DND-41 (cell line): ENCODE data around the gene CLPTM1L.
"Not testable (repeated sequence)": the region's sequence is repeated elsewhere in the genome, so short reads cannot be mapped to it uniquely, and the experiment has no call there.

ENCODE experiments used
- ATAC-seq: fragments of 200-7000 bp; cut with Tn5 transposase; 3 replicates; pipeline ENCODE4 v1.9.1; 2021; ENCODE audit warnings: low read depth; ENCODE audit not compliant: insufficient read depth
- DNase-seq: peaks from one replicate; pipeline ENCODE4 v3.0.0-alpha.2; 2020
- H2AFZ ChIP-seq: 2 replicates; pipeline ENCODE4 v1.6.0; 2012; ENCODE audit warnings: low read depth, low read length
- H3K27ac ChIP-seq: 2 replicates; pipeline ENCODE4 v1.5.1; 2012; ENCODE audit warnings: low read length, inconsistent platforms
- H3K27me3 ChIP-seq: fragments of 200-600 bp; sonication (generic); 2 replicates; pipeline ENCODE4 v1.6.0; 2012; ENCODE audit warnings: low read length, mild to moderate bottlenecking, inconsistent platforms; ENCODE audit not compliant: insufficient read depth, poor library complexity
- H3K36me3 ChIP-seq: 2 replicates; pipeline ENCODE4 v1.5.1; 2012; ENCODE audit warnings: low read length, inconsistent platforms; ENCODE audit not compliant: insufficient read depth
- H3K4me1 ChIP-seq: 2 replicates; pipeline ENCODE4 v1.5.1; 2012; ENCODE audit warnings: mild to moderate bottlenecking, low read length; ENCODE audit not compliant: insufficient read depth
- H3K4me2 ChIP-seq: 2 replicates; pipeline ENCODE4 v1.6.0; 2012; ENCODE audit warnings: mild to moderate bottlenecking, moderate library complexity, low read length, inconsistent platforms; ENCODE audit not compliant: insufficient read depth
- H3K4me3 ChIP-seq, 2 experiments: fragments of 200-600 bp in 1 of 2; shearing (Covaris generic) in 1 of 2; 2 replicates each; pipeline ENCODE4 v1.5.1; 2012 to 2016; ENCODE audit warnings: inconsistent platforms in 2 of 2, low read length in 2 of 2, mild to moderate bottlenecking in 2 of 2, low read depth in 1 of 2, moderate library complexity in 1 of 2
- H3K79me2 ChIP-seq: 2 replicates; pipeline ENCODE4 v1.6.0; 2012; ENCODE audit warnings: low read length, inconsistent platforms; ENCODE audit not compliant: insufficient read depth
- H3K9ac ChIP-seq: 2 replicates; pipeline ENCODE4 v1.6.0; 2012; ENCODE audit warnings: low read depth, mild to moderate bottlenecking, inconsistent platforms, low read length, moderate library complexity
- H3K9me3 ChIP-seq: 2 replicates; pipeline ENCODE4 v1.5.1; 2012; ENCODE audit warnings: low read length, moderate library complexity, mild to moderate bottlenecking, inconsistent platforms; ENCODE audit not compliant: insufficient read depth, severe bottlenecking
- H4K20me1 ChIP-seq: 2 replicates; pipeline ENCODE4 v1.6.0; 2012; ENCODE audit warnings: low read length; ENCODE audit not compliant: insufficient read depth
- EZH2 ChIP-seq: IDR thresholded peaks from 3 replicates; pipeline ENCODE4 v1.6.1; 2012; ENCODE audit warnings: borderline replicate concordance, low read depth, mild to moderate bottlenecking, moderate library complexity, low read length, inconsistent platforms; ENCODE audit not compliant: severe bottlenecking
- TF ChIP-seq, protein P1 (sequence below): IDR thresholded peaks from 2 replicates; pipeline ENCODE4 v1.5.1; 2012; ENCODE audit warnings: borderline replicate concordance, low read length, moderate library complexity, mild to moderate bottlenecking; ENCODE audit not compliant: poor library complexity, severe bottlenecking; ENCODE audit errors: extremely low read depth

Gene CLPTM1L

DNA sequence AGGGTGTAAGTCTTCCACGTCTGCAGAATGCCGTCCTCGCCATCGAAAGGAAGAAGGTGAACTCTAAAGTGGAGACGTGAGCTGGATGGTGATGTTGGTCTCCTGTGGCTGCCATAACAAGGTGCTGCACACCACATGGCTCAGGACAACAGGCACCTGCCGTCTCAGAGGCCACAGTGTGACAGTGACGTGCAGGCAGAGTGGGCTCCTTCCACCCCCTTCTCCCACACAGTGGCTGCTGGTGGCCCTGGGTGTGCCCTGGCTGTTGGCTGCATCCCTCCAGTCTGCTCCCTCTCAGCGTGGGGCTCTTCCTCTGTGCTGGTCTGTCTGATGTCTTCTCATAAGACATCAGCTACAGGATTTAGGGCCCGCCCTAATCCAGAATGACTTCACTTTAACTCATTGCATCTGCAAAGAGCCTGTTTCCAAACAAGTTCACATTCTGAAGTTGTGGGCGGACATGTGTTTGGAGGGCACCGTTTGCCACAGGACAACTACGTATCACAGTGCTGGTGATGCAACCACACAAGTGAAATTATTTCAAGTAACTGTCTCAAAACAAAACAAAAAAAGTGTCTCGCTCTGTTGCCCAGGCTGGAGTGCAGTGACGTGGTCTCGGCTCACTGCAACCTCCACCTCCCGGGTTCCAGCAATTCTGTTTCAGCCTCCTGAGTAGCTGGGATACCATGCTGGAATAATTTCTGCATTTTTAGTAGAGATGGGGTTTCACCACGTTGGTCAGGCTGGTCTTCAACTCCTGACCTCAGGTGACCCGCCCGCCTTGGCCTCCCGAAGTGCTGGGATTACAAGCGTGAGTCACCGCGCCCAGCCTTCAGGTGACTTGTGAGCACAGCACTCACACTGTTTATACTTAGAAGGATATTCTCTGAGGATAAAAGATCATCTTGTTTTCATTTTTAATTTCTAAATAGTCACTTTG, 31.2 kb upstream of the CLPTM1L start:
- TF ChIP-seq, protein P1, sequence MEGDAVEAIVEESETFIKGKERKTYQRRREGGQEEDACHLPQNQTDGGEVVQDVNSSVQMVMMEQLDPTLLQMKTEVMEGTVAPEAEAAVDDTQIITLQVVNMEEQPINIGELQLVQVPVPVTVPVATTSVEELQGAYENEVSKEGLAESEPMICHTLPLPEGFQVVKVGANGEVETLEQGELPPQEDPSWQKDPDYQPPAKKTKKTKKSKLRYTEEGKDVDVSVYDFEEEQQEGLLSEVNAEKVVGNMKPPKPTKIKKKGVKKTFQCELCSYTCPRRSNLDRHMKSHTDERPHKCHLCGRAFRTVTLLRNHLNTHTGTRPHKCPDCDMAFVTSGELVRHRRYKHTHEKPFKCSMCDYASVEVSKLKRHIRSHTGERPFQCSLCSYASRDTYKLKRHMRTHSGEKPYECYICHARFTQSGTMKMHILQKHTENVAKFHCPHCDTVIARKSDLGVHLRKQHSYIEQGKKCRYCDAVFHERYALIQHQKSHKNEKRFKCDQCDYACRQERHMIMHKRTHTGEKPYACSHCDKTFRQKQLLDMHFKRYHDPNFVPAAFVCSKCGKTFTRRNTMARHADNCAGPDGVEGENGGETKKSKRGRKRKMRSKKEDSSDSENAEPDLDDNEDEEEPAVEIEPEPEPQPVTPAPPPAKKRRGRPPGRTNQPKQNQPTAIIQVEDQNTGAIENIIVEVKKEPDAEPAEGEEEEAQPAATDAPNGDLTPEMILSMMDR: no peak
- TF ChIP-seq EZH2: no peak
- Histone ChIP-seq H2AFZ (no peak overlapping the region), H3K4me2 (no peak overlapping the region), H3K9me3 (no peaks in the 10 kb centered on the region), H3K27ac (no peak overlapping the region), H4K20me1 (no peaks in the 10 kb centered on the region), H3K9ac (no peak overlapping the region), H3K36me3 (no peaks in the 10 kb centered on the region), H3K79me2 (no peaks in the 10 kb centered on the region), H3K4me1 (no peaks in the 10 kb centered on the region), H3K27me3 (no peaks in the 10 kb centered on the region), H3K4me3 (no peak overlapping the region)
- DNase-seq: no peak
- ATAC-seq: no peak

DNA sequence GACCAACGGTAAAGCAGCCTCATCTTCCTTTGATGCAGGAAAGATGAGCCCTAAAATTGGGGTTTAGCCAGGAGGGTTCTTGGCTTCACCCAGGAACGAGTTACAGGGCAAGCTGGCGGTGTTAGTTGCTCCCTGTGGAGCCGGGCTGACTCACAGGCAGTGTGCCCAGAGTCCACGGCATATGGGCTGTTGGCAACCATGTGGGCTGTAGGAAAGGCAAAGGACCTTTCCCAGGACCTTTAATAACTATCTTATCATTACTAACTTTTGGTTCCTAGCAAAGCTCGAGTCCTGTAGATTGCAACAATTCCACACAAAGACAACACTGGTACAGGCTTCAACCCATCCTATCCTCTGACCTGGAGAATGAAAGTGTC, 29.8 kb upstream of the CLPTM1L start:
- Histone ChIP-seq H3K9me3 (no peaks in the 10 kb centered on the region), H3K36me3 (no peaks in the 10 kb centered on the region), H3K27ac (no peak overlapping the region), H3K9ac (no peak overlapping the region), H3K4me2 (no peak overlapping the region), H2AFZ (no peak overlapping the region), H4K20me1 (no peaks in the 10 kb centered on the region), H3K4me1 (no peaks in the 10 kb centered on the region), H3K79me2 (no peaks in the 10 kb centered on the region), H3K4me3 (no peak overlapping the region), H3K27me3 (no peaks in the 10 kb centered on the region)
- TF ChIP-seq, protein P1: no peak
- TF ChIP-seq EZH2: no peak
- DNase-seq (no peak), ATAC-seq (no peak)

DNA sequence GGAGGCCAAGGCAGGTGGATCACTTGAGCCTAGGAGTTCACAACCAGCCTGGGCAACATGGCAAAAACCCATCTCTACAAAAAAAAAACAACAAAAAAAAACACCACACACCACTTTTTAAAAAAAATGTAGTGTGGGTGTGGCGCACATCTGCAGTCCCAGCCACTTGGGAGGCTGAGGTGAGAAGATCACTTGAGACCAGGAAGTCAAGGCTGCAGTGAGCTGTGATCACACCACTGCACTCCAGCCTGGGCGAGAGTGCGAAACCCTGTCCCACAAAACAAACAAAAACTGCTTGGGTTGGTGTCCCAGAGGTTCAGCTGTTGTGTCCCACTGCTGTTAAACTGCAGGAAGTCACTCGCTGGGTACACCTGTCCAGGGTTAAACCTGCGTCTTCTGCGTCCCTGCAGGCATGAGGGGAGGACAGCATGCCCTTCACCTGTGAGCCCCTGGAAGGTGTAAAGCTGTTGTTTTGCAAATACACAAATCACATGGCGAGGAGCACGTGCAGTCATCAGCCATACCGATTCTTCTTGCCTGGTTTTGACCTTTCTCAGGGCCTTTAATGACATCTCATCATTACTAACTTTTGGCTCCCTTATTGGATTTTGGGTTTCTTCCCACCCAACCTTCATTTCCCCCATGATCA, 29.3 kb upstream of the CLPTM1L start:
- Histone ChIP-seq H3K4me1 (no peaks in the 10 kb centered on the region), H3K27me3 (no peaks in the 10 kb centered on the region), H3K27ac (no peak overlapping the region), H3K4me2 (no peak overlapping the region), H3K79me2 (no peaks in the 10 kb centered on the region), H3K9ac (no peak overlapping the region), H2AFZ (no peak overlapping the region), H3K9me3 (no peaks in the 10 kb centered on the region), H4K20me1 (no peaks in the 10 kb centered on the region), H3K4me3 (no peak overlapping the region), H3K36me3 (no peaks in the 10 kb centered on the region)
- DNase-seq: no peak
- no peak for ATAC-seq
- no peak for TF ChIP-seq EZH2
- TF ChIP-seq, protein P1: no peak

DNA sequence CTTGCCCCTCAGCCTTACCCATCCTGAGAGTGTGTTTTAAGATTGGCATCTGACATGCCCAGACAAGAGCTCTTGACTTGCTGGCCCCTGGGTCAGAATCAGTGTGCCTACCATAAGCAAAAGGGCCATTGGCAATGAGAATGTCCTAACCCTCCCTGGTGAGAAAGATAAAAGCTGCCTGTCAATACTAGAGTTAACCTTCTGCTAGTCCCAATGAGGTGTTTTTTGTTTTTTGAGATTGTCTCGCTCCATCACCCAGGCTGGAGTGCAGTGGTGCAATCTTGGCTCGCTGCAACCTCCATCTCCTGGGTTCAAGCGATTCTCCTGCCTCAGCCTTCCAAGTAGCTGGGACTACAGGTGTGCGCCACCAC, 27.1 kb upstream of the CLPTM1L start:
- H3K4me3 ChIP-seq, H4K20me1 ChIP-seq, ATAC-seq, H3K79me2 ChIP-seq, H2AFZ ChIP-seq, H3K27ac ChIP-seq, H3K9ac ChIP-seq, H3K36me3 ChIP-seq, H3K4me2 ChIP-seq, H3K27me3 ChIP-seq, H3K9me3 ChIP-seq, H3K4me1 ChIP-seq, DNase-seq: not testable (repeated sequence)
